Liver (tissue), 9 donors: Measurements from ENCODE around the gene ADCY4. TPM values are rescaled to one million over a fixed set of nuclear protein-coding genes. Genes with fewer than 3 reads are reported as not detected.

Experiments used
- DNase-seq: peaks from one replicate; pipeline ENCODE4 v3.0.0-alpha.2; 2017; ENCODE audit warnings: low spot score
- H3K27ac ChIP-seq, 2 donors: one replicate each; pipeline ENCODE4 v1.7.0; 2013; ENCODE audit warnings: inconsistent platforms in 2 of 2, low read length in 2 of 2, control low read depth in 1 of 2, low read depth in 1 of 2, mild to moderate bottlenecking in 1 of 2
- H3K27me3 ChIP-seq, 4 donors: one replicate each; pipeline versions ENCODE4 v1.6.1 to v1.7.0; 2013; ENCODE audit warnings: low read length in 3 of 4, inconsistent platforms in 1 of 4, mild to moderate bottlenecking in 1 of 4, moderate library complexity in 1 of 4; ENCODE audit not compliant: control insufficient read depth in 4 of 4, insufficient read depth in 4 of 4
- H3K36me3 ChIP-seq, 4 donors: one replicate each; pipeline versions ENCODE4 v1.6.1 to v1.7.0; 2013; ENCODE audit warnings: low read length in 3 of 4, mild to moderate bottlenecking in 3 of 4, low read depth in 1 of 4, moderate library complexity in 1 of 4; ENCODE audit not compliant: control insufficient read depth in 4 of 4, insufficient read depth in 3 of 4
- H3K4me1 ChIP-seq, 4 donors: one replicate each; pipeline versions ENCODE4 v1.6.1 to v1.7.0; 2013; ENCODE audit warnings: low read length in 3 of 4, mild to moderate bottlenecking in 3 of 4, moderate library complexity in 1 of 4; ENCODE audit not compliant: control insufficient read depth in 4 of 4, insufficient read depth in 4 of 4
- H3K4me3 ChIP-seq, 3 donors: one replicate each; pipeline versions ENCODE4 v1.6.1 to v1.7.0; 2013; ENCODE audit warnings: low read length in 3 of 3, control low read depth in 1 of 3, low read depth in 1 of 3, mild to moderate bottlenecking in 1 of 3
- H3K9ac ChIP-seq, 2 donors: one replicate each; pipeline ENCODE4 v1.7.0; 2013; ENCODE audit warnings: low read length in 2 of 2, mild to moderate bottlenecking in 2 of 2, moderate library complexity in 2 of 2, control low read depth in 1 of 2, low read depth in 1 of 2
- H3K9me3 ChIP-seq, 4 donors: one replicate each; pipeline versions ENCODE4 v1.6.1 to v1.7.0; 2013; ENCODE audit warnings: low read length in 3 of 4; ENCODE audit not compliant: control insufficient read depth in 4 of 4
- ATF3 ChIP-seq: IDR thresholded peaks from 2 replicates; pipeline ENCODE4 v1.6.1; 2016; ENCODE audit warnings: antibody characterized with exemption
- CTCF ChIP-seq: fragments of 150-350 bp; IDR thresholded peaks from 2 replicates; pipeline ENCODE4 v1.5.1; 2017; ENCODE audit warnings: improper control_type of control experiment, low read depth, low read length; ENCODE audit not compliant: missing input control
- EGR1 ChIP-seq, 2 donors: IDR thresholded peaks; 2 replicates each; pipeline ENCODE4 v1.6.1; 2016 to 2018; ENCODE audit warnings: antibody characterized with exemption in 2 of 2, low read depth in 2 of 2
- FOXA1 ChIP-seq: IDR thresholded peaks from 2 replicates; pipeline ENCODE4 v1.6.1; 2016; ENCODE audit warnings: antibody characterized with exemption
- FOXA2 ChIP-seq: IDR thresholded peaks from 2 replicates; pipeline ENCODE4 v1.6.1; 2016; ENCODE audit warnings: antibody characterized with exemption
- GABPA ChIP-seq, 2 donors: IDR thresholded peaks in 1 of 2; conservative IDR thresholded peaks in 1 of 2; 2 replicates each; pipeline ENCODE4 v1.6.1; 2016; ENCODE audit warnings: antibody characterized with exemption in 2 of 2, mild to moderate bottlenecking in 1 of 2, moderate library complexity in 1 of 2
- HNF4A ChIP-seq, 2 donors: conservative IDR thresholded peaks; 2 replicates each; pipeline ENCODE4 v1.6.1; 2016; ENCODE audit warnings: antibody characterized with exemption in 2 of 2, mild to moderate bottlenecking in 2 of 2
- HNF4G ChIP-seq: IDR thresholded peaks from 2 replicates; pipeline ENCODE4 v1.6.1; 2016; ENCODE audit warnings: antibody characterized with exemption
- JUND ChIP-seq, 2 donors: IDR thresholded peaks; 2 replicates each; pipeline ENCODE4 v1.6.1; 2016; ENCODE audit warnings: antibody characterized with exemption in 2 of 2
- MAX ChIP-seq: IDR thresholded peaks from 2 replicates; pipeline ENCODE4 v1.6.1; 2016; ENCODE audit warnings: antibody characterized with exemption
- NR2F2 ChIP-seq: IDR thresholded peaks from 2 replicates; pipeline ENCODE4 v1.6.1; 2016; ENCODE audit warnings: antibody characterized with exemption
- RAD21 ChIP-seq, 2 donors: IDR thresholded peaks; 2 replicates each; pipeline ENCODE4 v1.6.1; 2016; ENCODE audit warnings: antibody characterized with exemption in 2 of 2, mild to moderate bottlenecking in 2 of 2
- REST ChIP-seq: IDR thresholded peaks from 2 replicates; pipeline ENCODE4 v1.6.1; 2016; ENCODE audit warnings: antibody characterized with exemption, mild to moderate bottlenecking
- RXRA ChIP-seq, 2 donors: IDR thresholded peaks; 2 replicates each; pipeline ENCODE4 v1.6.1; 2017 to 2018; ENCODE audit warnings: antibody characterized with exemption in 2 of 2, mild to moderate bottlenecking in 1 of 2
- TAF1 ChIP-seq: conservative IDR thresholded peaks from 2 replicates; pipeline ENCODE4 v1.6.1; 2016; ENCODE audit warnings: antibody characterized with exemption, mild to moderate bottlenecking
- WGBS: extraction: QIAGEN DNeasy Blood & Tissue Kit; methylation state at CpG from one replicate; pipeline ENCODE4 v1.1.7; 2013; 5-methylcytosine and 5-hydroxymethylcytosine counted together
- polyA plus RNA-seq, 2 donors: library from polyadenylated mRNA; stranded (reverse) in 1 of 2; unstranded in 1 of 2; fragments of 200-250 nt in 1 of 2; fragments of >200 nt in 1 of 2; fragmentation: Nextera tagmentation in 1 of 2; extraction: Ambion mirVana in 1 of 2; gene quantifications; one replicate each; pipeline versions ENCODE4 v1.2.1 to v1.2.3, GENCODE V29; 2013 to 2015
- total RNA-seq, 2 donors: library from RNA; depleted of rRNA; stranded (reverse); fragments of >200 nt; gene quantifications; one replicate each; pipeline ENCODE4 v1.2.3, GENCODE V29; 2014
- donor health status: healthy.
- donor health status: healthy.
- donor health status: healthy.
- donor health status: healthy.
- donor health status: healthy.

The ADCY4 gene
- total and polyA plus RNA-seq, 4 donors: 2.2 to 7.2 (median 4.0) TPM

GRCh38 chr14:24360281-24360680, 25.4 kb upstream of the ADCY4 start:
- TF ChIP-seq FOXA1 (no peak), NR2F2 (no peak), EGR1 (IDR thresholded peaks at IDR 0.05; ENCODE audit: low read depth in 2 of 2) (no peak), HNF4A (conservative IDR thresholded peaks at IDR 0.05) (no peak), HNF4G (no peak), CTCF (no peak), RAD21 (IDR thresholded peaks at IDR 0.05) (no peak)
- H3K4me3 ChIP-seq: no peak overlapping the region
- 95% methylated on average over 3 of the region's 3 CpGs for WGBS
- no peaks in the 10 kb centered on the region for H3K36me3 ChIP-seq
- DNase-seq: no peak
- no peaks in the 10 kb centered on the region for H3K27me3 ChIP-seq
- H3K27ac ChIP-seq: no peak overlapping the region
- H3K4me1 ChIP-seq: no peaks in the 10 kb centered on the region
- H3K9ac ChIP-seq: no peak overlapping the region
- no peaks in the 10 kb centered on the region for H3K9me3 ChIP-seq

GRCh38 chr14:24356208-24356607, 21.3 kb upstream of the ADCY4 start:
- peaks cover 0 to 6% (median 2%) of the 10 kb centered on the region in 4 donors for H3K4me1 ChIP-seq
- no peak overlapping the region for H3K9ac ChIP-seq
- TF ChIP-seq CTCF (no peak), EGR1 (IDR thresholded peaks at IDR 0.05; ENCODE audit: low read depth in 2 of 2) (no peak), HNF4G (no peak), FOXA2 (no peak), JUND (IDR thresholded peaks at IDR 0.05) (no peak), TAF1 (no peak), GABPA (IDR thresholded peaks at IDR 0.05 in 1 of 2, conservative IDR thresholded peaks at IDR 0.05 in 1 of 2) (no peak), RXRA (IDR thresholded peaks at IDR 0.05) (no peak), ATF3 (no peak), REST (no peak), FOXA1 (no peak), RAD21 (IDR thresholded peaks at IDR 0.05) (no peak), MAX (no peak), HNF4A (conservative IDR thresholded peaks at IDR 0.05) (no peak)
- no peak overlapping the region for H3K27ac ChIP-seq
- no peak for DNase-seq
- no peaks in the 10 kb centered on the region for H3K9me3 ChIP-seq
- 90% methylated on average over 4 of the region's 4 CpGs for WGBS
- no peak overlapping the region for H3K4me3 ChIP-seq
- H3K36me3 ChIP-seq: no peaks in the 10 kb centered on the region
- H3K27me3 ChIP-seq: no peaks in the 10 kb centered on the region
